ENCODE measurements around the gene MAP4K3.
"Not testable (repeated sequence)": the region's sequence is repeated elsewhere in the genome, so short reads cannot be mapped to it uniquely, and the experiment has no call there.

Gene MAP4K3

GRCh38 chr2:39408351-39409136 lies 28.5 kb downstream of the MAP4K3 start:
- DNase-seq: no peak

GRCh38 chr2:39407516-39408296 lies 29.4 kb downstream of the MAP4K3 start:
- DNase-seq: no peak

GRCh38 chr2:39405364-39405763 lies 31.7 kb downstream of the MAP4K3 start:
- DNase-seq: no peak

- DNase-seq: no peak
Measured at GRCh38 chr2:39403311-39403710, 33.8 kb downstream of the MAP4K3 start.

GRCh38 chr2:39401319-39401718 lies 35.8 kb downstream of the MAP4K3 start:
- DNase-seq: no peak

GRCh38 chr2:39399570-39399969 lies 37.5 kb downstream of the MAP4K3 start:
- DNase-seq: no peak

- no peak for DNase-seq
Measured at GRCh38 chr2:39395313-39395712, 41.8 kb downstream of the MAP4K3 start.

- no peak for DNase-seq
Measured at GRCh38 chr2:39394516-39394961, 42.5 kb downstream of the MAP4K3 start.

- DNase-seq: no peak
Measured at GRCh38 chr2:39392672-39393071, 44.4 kb downstream of the MAP4K3 start.

GRCh38 chr2:39390216-39390615 lies 46.9 kb downstream of the MAP4K3 start:
- no peak for DNase-seq

GRCh38 chr2:39386064-39386463 lies 51.0 kb downstream of the MAP4K3 start:
- DNase-seq: no peak

GRCh38 chr2:39385172-39385571 lies 51.9 kb downstream of the MAP4K3 start:
- DNase-seq: no peak

- DNase-seq: not testable (repeated sequence)
Measured at GRCh38 chr2:39384071-39384470, 53.0 kb downstream of the MAP4K3 start.

- DNase-seq: no peak
Measured at GRCh38 chr2:39383146-39383545, 53.9 kb downstream of the MAP4K3 start.

- DNase-seq: no peak
Measured at GRCh38 chr2:39381653-39382052, 55.4 kb downstream of the MAP4K3 start.

GRCh38 chr2:39380525-39381150 lies 56.4 kb downstream of the MAP4K3 start:
- DNase-seq: no peak

- DNase-seq: no peak
Measured at GRCh38 chr2:39379643-39380524, 57.2 kb downstream of the MAP4K3 start.

GRCh38 chr2:39378968-39379367 lies 58.1 kb downstream of the MAP4K3 start:
- no peak for DNase-seq

GRCh38 chr2:39377226-39377939 lies 59.7 kb downstream of the MAP4K3 start:
- peak; percentile 31 for DNase-seq

- no peak for DNase-seq
Measured at GRCh38 chr2:39375917-39376316, 61.2 kb downstream of the MAP4K3 start.

- no peak for DNase-seq
Measured at GRCh38 chr2:39373181-39373802, 63.8 kb downstream of the MAP4K3 start.
